ENCODE measurements around the gene KIAA1210.

The KIAA1210 gene

GRCh38 chrX:119147486-119147885 is 19.9 kb upstream of the KIAA1210 start:
- no peak overlapping the region for H3K27ac ChIP-seq
- no peaks in the 10 kb centered on the region for H3K79me2 ChIP-seq
- no peak overlapping the region for H3K4me2 ChIP-seq (ENCODE audit: low read length)
- H3K4me1 ChIP-seq: peaks cover 7% of the 10 kb centered on the region
- H3K9me3 ChIP-seq (ENCODE audit: control insufficient read depth, low read length): no peaks in the 10 kb centered on the region
- no peaks in the 10 kb centered on the region for H3K27me3 ChIP-seq (ENCODE audit: control insufficient read depth, insufficient read depth, low read length)
- no peak overlapping the region for H2AFZ ChIP-seq
- no peaks in the 10 kb centered on the region for H3K36me3 ChIP-seq (ENCODE audit: control insufficient read depth, insufficient read depth, low read length)
- no peak overlapping the region for H3K4me3 ChIP-seq (ENCODE audit: low read depth, low read length)
- TF ChIP-seq CTCF (IDR thresholded peaks at IDR 0.05): no peak
- H3K9ac ChIP-seq: no peak overlapping the region

GRCh38 chrX:119145241-119145653 is 17.6 kb upstream of the KIAA1210 start:
- Histone ChIP-seq H3K4me3 (ENCODE audit: low read depth, low read length) (no peak overlapping the region), H3K9ac (no peak overlapping the region), H3K27ac (no peak overlapping the region), H3K36me3 (ENCODE audit: control insufficient read depth, insufficient read depth, low read length) (no peaks in the 10 kb centered on the region), H3K79me2 (no peaks in the 10 kb centered on the region), H3K4me1 (peaks cover 5% of the 10 kb centered on the region), H3K9me3 (ENCODE audit: control insufficient read depth, low read length) (no peaks in the 10 kb centered on the region), H3K4me2 (ENCODE audit: low read length) (no peak overlapping the region), H2AFZ (no peak overlapping the region), H3K27me3 (ENCODE audit: control insufficient read depth, insufficient read depth, low read length) (no peaks in the 10 kb centered on the region)
- peak; percentile 58 for TF ChIP-seq CTCF (IDR thresholded peaks at IDR 0.05)

- Histone ChIP-seq H3K9me3 (ENCODE audit: control insufficient read depth, low read length) (no peaks in the 10 kb centered on the region), H3K4me1 (no peaks in the 10 kb centered on the region), H3K4me3 (ENCODE audit: low read depth, low read length) (no peak overlapping the region), H3K4me2 (ENCODE audit: low read length) (no peak overlapping the region), H3K27ac (no peak overlapping the region), H3K79me2 (no peaks in the 10 kb centered on the region), H3K27me3 (ENCODE audit: control insufficient read depth, insufficient read depth, low read length) (no peaks in the 10 kb centered on the region), H3K9ac (no peak overlapping the region), H3K36me3 (ENCODE audit: control insufficient read depth, insufficient read depth, low read length) (no peaks in the 10 kb centered on the region), H2AFZ (no peak overlapping the region)
- TF ChIP-seq CTCF (IDR thresholded peaks at IDR 0.05): no peak
These were observed 6.9 kb upstream of the KIAA1210 start for GRCh38 chrX:119134466-119134865.

GRCh38 chrX:119132961-119133360 is 5.3 kb upstream of the KIAA1210 start:
- H3K36me3 ChIP-seq (ENCODE audit: control insufficient read depth, insufficient read depth, low read length): no peaks in the 10 kb centered on the region
- no peaks in the 10 kb centered on the region for H3K79me2 ChIP-seq
- no peak overlapping the region for H3K4me3 ChIP-seq (ENCODE audit: low read depth, low read length)
- H2AFZ ChIP-seq: no peak overlapping the region
- no peak overlapping the region for H3K27ac ChIP-seq
- no peaks in the 10 kb centered on the region for H3K27me3 ChIP-seq (ENCODE audit: control insufficient read depth, insufficient read depth, low read length)
- no peak overlapping the region for H3K4me2 ChIP-seq (ENCODE audit: low read length)
- H3K4me1 ChIP-seq: no peaks in the 10 kb centered on the region
- no peaks in the 10 kb centered on the region for H3K9me3 ChIP-seq (ENCODE audit: control insufficient read depth, low read length)
- no peak for TF ChIP-seq CTCF (IDR thresholded peaks at IDR 0.05)
- H3K9ac ChIP-seq: no peak overlapping the region

GRCh38 chrX:119132316-119132715 is 4.7 kb upstream of the KIAA1210 start:
- no peak overlapping the region for H3K4me3 ChIP-seq (ENCODE audit: low read depth, low read length)
- H3K4me1 ChIP-seq: no peaks in the 10 kb centered on the region
- TF ChIP-seq CTCF (IDR thresholded peaks at IDR 0.05): no peak
- no peak overlapping the region for H3K9ac ChIP-seq
- no peaks in the 10 kb centered on the region for H3K79me2 ChIP-seq
- H3K27ac ChIP-seq: no peak overlapping the region
- no peak overlapping the region for H2AFZ ChIP-seq
- H3K4me2 ChIP-seq (ENCODE audit: low read length): no peak overlapping the region
- H3K9me3 ChIP-seq (ENCODE audit: control insufficient read depth, low read length): no peaks in the 10 kb centered on the region
- no peaks in the 10 kb centered on the region for H3K27me3 ChIP-seq (ENCODE audit: control insufficient read depth, insufficient read depth, low read length)
- H3K36me3 ChIP-seq (ENCODE audit: control insufficient read depth, insufficient read depth, low read length): no peaks in the 10 kb centered on the region
